ENCODE data around the gene NMT2.

GRCh38 chr10:15166325-15166724 lies 2.2 kb downstream of the NMT2 start:
- TF ChIP-seq CTCF (IDR thresholded peaks at IDR 0.05) (no peak), POLR2A (IDR thresholded peaks at IDR 0.05) (no peak)

Measured in testis (tissue), 2 donors.